Bronchial epithelial cell (primary cell): ENCODE results near the gene CCDC197. TPM values are rescaled to one million over a fixed set of nuclear protein-coding genes. Genes with fewer than 3 reads are reported as not detected.

Experiments
- DNase-seq: peaks from one replicate; pipeline ENCODE4 v3.0.0-alpha.2; 2010; ENCODE audit warnings: low read depth
- FAIRE-seq: peaks from 2 replicates; lab custom pipeline; 2011; peaks lifted over from hg19 to GRCh38; lab: Jason Lieb, UNC
- H3K27me3 ChIP-seq: 2 replicates; pipeline ENCODE4 v1.5.1; 2011; ENCODE audit warnings: low read length; ENCODE audit not compliant: control insufficient read depth, insufficient read depth
- H3K36me3 ChIP-seq: 2 replicates; pipeline ENCODE4 v1.5.1; 2011; ENCODE audit warnings: low read length; ENCODE audit not compliant: control insufficient read depth, insufficient read depth
- H3K4me3 ChIP-seq: 2 replicates; pipeline ENCODE4 v1.5.1; 2011; ENCODE audit warnings: mild to moderate bottlenecking, low read depth, low read length, control low read depth
- CTCF ChIP-seq: IDR thresholded peaks from 2 replicates; pipeline ENCODE4 v1.5.1; 2011; ENCODE audit warnings: mild to moderate bottlenecking, moderate library complexity, low read length, control low read depth, inconsistent platforms; ENCODE audit not compliant: insufficient read depth, severe bottlenecking
- total RNA-seq: library from RNA; depleted of rRNA; stranded (reverse); fragments of >200 nt; gene quantifications from 2 replicates; pipeline ENCODE4 v1.2.1, GENCODE V29; 2014

Gene CCDC197
- total RNA-seq, 1 donor from 2014 or later, result not detected

DNA sequence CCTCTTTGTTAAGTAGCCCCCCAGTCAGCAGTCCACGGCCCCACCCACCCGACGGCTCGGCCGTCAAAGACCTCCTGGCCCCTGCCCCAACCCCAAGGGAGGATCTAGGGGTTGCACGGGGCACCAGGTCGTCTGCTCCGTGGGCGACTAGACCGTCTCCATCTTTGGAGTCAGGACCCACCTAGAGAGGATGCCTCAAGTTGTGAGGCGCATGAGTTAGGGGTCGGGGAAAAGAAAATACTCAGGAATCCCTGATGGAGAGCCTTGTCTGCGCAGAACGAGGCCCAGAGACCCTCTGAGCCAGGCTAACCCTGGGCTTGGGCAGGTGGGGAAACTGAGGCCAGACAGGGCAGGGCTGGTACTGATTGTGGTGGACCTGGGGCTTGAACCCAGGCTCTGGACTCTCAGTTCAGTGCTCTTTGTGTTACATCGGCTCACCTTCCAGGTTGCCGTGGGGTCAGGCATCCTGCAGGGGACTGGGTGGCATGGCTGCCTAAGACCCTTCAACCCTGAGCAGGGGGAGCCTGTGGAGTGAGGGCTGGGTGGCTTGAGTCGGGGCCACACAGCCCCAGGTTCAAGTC, 29.9 kb downstream of the CCDC197 start:
- no peak for DNase-seq
- Histone ChIP-seq H3K27me3 (no peaks in the 10 kb centered on the region), H3K4me3 (peak overlapping the region; percentile 55), H3K36me3 (no peaks in the 10 kb centered on the region)
- FAIRE-seq, result no peak
- TF ChIP-seq CTCF, result no peak

DNA sequence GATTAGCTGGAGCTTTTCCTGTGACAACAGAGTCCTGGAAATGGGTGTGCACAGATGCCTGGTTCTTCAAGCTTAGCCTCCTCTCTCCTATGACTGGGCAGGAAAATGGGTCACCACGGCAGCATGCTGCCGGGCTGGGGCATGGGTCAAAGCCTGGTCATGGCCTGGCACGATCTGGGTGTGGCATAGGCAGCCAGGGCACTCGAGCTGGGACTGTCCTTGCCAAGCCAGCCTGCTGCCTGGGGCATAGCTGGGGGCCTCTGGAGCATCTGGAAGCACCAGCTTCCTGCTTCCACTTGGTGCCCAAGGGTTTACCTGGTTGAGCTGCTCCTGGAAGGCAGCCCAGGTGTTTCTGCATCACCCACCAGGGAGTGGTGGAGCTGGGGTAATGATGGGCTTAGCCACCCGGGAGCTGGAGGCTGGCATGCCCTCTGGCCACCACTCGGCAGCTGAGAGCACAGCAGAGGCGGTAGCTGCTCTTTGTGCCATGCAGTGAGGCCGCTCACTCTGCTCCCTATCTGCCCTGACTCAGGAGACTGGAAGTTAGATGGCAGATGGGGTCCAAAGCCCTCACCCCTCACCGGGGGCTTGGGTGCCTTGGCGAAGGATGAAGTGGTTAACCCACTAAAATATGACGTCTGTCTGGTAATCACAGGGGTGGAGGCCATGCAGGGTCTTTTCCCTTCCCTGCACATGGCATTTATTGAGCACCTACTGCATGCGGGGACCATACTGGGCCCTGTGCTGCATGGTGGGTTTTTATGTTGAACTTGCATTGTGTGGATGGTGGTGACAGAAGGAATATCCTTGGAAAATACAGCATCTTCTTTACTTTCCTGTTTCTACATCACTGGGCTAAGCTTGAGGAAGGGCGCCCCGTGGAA, 30.7 kb downstream of the CCDC197 start:
- Histone ChIP-seq H3K27me3 (no peaks in the 10 kb centered on the region), H3K4me3 (no peak overlapping the region), H3K36me3 (no peaks in the 10 kb centered on the region)
- no peak for TF ChIP-seq CTCF
- DNase-seq (peak; percentile 54), FAIRE-seq (no peak)

DNA sequence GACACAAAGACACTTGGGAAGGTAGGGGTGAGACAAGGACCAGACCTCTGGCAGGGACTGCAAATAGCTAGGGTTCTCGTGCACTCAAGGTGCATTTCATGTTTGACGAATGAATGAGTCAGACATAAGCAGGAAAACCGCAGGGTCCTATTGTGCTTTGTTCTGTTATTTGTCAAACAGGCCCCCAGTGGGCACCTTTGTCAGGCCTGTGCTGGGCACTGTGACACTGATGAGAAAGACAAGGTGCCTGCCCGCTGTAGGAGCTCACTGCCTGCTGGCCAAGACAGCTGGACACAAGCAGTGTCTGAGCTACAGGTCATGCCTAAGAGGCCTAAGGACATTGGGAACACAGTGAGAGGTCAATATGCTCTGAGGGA, 31.3 kb downstream of the CCDC197 start:
- H3K4me3 ChIP-seq, result no peak overlapping the region
- FAIRE-seq (no peak), DNase-seq (peak; percentile 80)
- no peak for TF ChIP-seq CTCF
- no peaks in the 10 kb centered on the region for H3K27me3 ChIP-seq
- no peaks in the 10 kb centered on the region for H3K36me3 ChIP-seq

DNA sequence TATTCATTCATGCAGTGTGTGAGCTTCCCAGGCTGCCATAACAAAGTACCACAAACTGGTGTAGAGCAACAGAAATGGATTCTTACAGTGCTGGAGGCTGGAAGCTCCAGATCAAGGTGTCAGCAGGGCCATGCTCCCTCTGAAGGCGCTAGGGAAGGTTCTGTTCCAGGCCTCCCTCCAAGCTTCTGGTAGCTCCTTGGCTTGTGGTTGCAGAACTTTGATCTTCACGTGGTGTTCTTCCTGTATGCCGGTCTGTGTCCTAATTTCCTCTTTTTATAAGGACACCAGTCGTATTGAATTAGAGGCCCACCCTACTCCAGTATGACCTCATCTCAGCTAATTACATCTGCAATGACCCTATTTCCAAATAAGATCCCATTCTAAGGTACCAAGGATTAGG, 32.2 kb downstream of the CCDC197 start:
- no peak for FAIRE-seq
- Histone ChIP-seq H3K4me3 (no peak overlapping the region), H3K27me3 (no peaks in the 10 kb centered on the region), H3K36me3 (no peaks in the 10 kb centered on the region)
- no peak for TF ChIP-seq CTCF
- no peak for DNase-seq

DNA sequence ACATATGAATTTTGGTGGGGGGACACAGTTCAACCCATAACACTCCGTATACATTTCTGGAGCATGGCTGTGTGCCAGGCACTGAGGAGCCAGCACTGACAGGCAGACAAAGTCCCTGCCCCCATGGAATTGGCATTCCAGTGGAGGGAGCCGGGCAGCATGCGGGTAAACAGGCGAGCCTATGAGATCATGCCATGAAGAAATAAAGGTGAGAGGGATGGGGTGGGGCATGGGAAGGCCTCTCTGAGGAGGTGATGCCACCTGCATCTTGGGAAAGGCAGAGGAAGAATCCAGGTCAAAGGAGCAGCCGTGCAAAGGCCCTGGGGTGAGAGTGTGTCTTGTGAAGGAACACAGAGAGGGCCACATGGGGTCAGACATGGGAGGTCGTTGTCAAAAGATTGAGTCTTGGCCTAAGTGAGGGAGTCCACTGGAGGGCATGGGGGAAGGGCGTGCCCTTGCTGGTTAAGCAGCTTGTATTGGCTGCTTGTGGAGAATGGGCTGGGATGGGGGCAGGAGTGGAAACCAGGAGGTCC, 32.6 kb downstream of the CCDC197 start:
- TF ChIP-seq CTCF, result no peak
- no peak overlapping the region for H3K4me3 ChIP-seq
- no peak for DNase-seq
- no peaks in the 10 kb centered on the region for H3K36me3 ChIP-seq
- no peaks in the 10 kb centered on the region for H3K27me3 ChIP-seq
- FAIRE-seq, result no peak
